ENCODE results near the gene SIT1. TPM values are rescaled to one million over a fixed set of nuclear protein-coding genes. Genes with fewer than 3 reads are reported as not detected.

The SIT1 gene
- total and polyA plus RNA-seq, 10 donors = 24.2 to 82.7 (median 41.1) TPM

DNA sequence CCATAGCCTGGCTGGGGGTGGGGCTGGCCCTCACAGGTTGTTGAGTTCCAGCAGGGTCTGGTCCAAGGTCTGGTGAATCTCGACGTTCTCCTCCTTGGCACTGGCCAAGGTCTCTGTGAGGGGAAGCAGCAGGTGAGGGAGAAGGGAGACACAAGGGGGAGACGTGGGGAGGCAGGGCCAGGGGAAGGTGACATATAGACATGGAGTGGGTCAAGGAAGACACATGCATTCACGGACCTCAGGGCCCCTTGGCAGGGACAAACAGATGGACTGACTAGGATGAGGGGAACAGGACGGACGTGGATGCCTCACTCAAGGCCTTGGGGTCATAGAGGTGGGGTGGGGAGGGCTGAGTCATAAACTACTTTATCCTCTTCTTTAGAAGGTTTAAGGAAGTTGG, 31.3 kb upstream of the SIT1 start:
- no peaks in the 10 kb centered on the region for H3K27me3 ChIP-seq (replicated peaks in 1 of 7)
- 71 to 88% (median 74%) methylated on average over 6 of the region's 6 CpGs for WGBS, 5 donors
- intact Hi-C loops (cut with DNase I; ENCODE audit: low total_unique reads) = no loop called here
- no peaks in the 10 kb centered on the region for H3K9me3 ChIP-seq
- TF ChIP-seq POLR2A (IDR thresholded peaks at IDR 0.05) = no peak
- no peak for TF ChIP-seq POLR2AphosphoS5 (IDR thresholded peaks at IDR 0.05)
- no peak for TF ChIP-seq CTCF (IDR thresholded peaks at IDR 0.05 in 8 of 11, conservative IDR thresholded peaks at IDR 0.05 in 3 of 11)
- DNase-seq = peak; percentile 45
- H3K36me3 ChIP-seq = peaks cover 0 to 39% (median 7%) of the 10 kb centered on the region in 6 donors
- no peak overlapping the region for H3K4me3 ChIP-seq
- H3K27ac ChIP-seq = no peak overlapping the region
- H3K4me1 ChIP-seq = peaks cover 0 to 23% (median 4%) of the 10 kb centered on the region in 6 donors

- peaks cover 0 to 19% (median 4%) of the 10 kb centered on the region in 6 donors for H3K4me1 ChIP-seq
- H3K9me3 ChIP-seq = no peaks in the 10 kb centered on the region
- no peak overlapping the region for H3K4me3 ChIP-seq
- H3K27ac ChIP-seq = no peak overlapping the region
- H3K27me3 ChIP-seq (replicated peaks in 1 of 7) = no peaks in the 10 kb centered on the region
- 52 to 87% (median 78%) methylated on average over 3 of the region's 3 CpGs for WGBS, 5 donors
- intact Hi-C loops (cut with DNase I; ENCODE audit: low total_unique reads) = no loop called here
- TF ChIP-seq CTCF (IDR thresholded peaks at IDR 0.05 in 8 of 11, conservative IDR thresholded peaks at IDR 0.05 in 3 of 11) = no peak
- no peak for TF ChIP-seq POLR2AphosphoS5 (IDR thresholded peaks at IDR 0.05)
- TF ChIP-seq POLR2A (IDR thresholded peaks at IDR 0.05) = no peak
- DNase-seq = peak; percentile 47
- H3K36me3 ChIP-seq = peaks cover 0 to 39% (median 7%) of the 10 kb centered on the region in 6 donors
These were observed 30.7 kb upstream of the SIT1 start for GRCh38 chr9:35681341-35682002.

DNA sequence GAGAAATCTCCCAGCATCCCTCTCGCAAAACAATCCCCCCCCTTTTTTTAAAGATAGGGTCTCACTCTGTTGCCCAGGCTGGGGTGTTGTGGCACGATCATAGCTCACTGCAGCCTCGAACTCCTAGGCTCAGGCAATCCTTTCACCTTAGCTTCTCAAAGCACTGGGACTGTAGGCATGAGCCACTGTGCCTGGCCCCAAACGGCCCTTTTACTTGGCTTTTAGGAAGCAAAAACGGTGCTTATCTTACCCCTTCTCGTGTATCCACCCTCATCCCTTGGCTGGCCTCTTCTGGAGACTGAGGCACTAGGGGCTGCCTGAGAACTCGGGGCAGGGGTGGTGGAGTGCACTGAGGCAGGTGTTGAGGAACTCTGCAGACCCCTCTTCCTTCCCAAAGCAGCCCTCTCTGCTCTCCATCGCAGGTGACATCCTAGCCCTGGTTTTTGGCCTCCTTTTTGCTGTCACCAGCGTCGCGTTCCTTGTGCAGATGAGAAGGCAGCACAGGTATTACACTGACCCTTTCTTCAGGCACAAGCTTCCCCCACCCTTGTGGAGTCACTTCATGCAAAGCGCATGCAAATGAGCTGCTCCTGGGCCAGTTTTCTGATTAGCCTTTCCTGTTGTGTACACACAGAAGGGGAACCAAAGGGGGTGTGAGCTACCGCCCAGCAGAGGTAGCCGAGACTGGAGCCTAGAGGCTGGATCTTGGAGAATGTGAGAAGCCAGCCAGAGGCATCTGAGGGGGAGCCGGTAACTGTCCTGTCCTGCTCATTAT, 29.8 kb upstream of the SIT1 start:
- no peak overlapping the region for H3K4me3 ChIP-seq
- no peak overlapping the region for H3K27ac ChIP-seq
- intact Hi-C loops (cut with DNase I; ENCODE audit: low total_unique reads) = no loop called here
- WGBS, 5 donors = 64 to 78% (median 68%) methylated on average over 15 of the region's 15 CpGs
- DNase-seq = peak; percentile 53
- peak in 1 of 3 donors; percentile 17 for TF ChIP-seq POLR2AphosphoS5 (IDR thresholded peaks at IDR 0.05)
- TF ChIP-seq POLR2A (IDR thresholded peaks at IDR 0.05) = no peak
- peaks cover 0 to 38% (median 7%) of the 10 kb centered on the region in 6 donors for H3K36me3 ChIP-seq
- peaks cover 0 to 10% (median 4%) of the 10 kb centered on the region in 7 donors for H3K27me3 ChIP-seq (replicated peaks in 1 of 7)
- H3K9me3 ChIP-seq = no peaks in the 10 kb centered on the region
- peaks cover 0 to 20% (median 9%) of the 10 kb centered on the region in 6 donors for H3K4me1 ChIP-seq

GRCh38 chr9:35679766-35680330, 29.1 kb upstream of the SIT1 start:
- DNase-seq = peak; percentile 55
- H3K4me1 ChIP-seq = peaks cover 0 to 26% (median 16%) of the 10 kb centered on the region in 6 donors
- no peak overlapping the region for H3K27ac ChIP-seq
- WGBS, 5 donors = 89 to 93% (median 90%) methylated on average over 8 of the region's 8 CpGs
- TF ChIP-seq CTCF (IDR thresholded peaks at IDR 0.05 in 8 of 11, conservative IDR thresholded peaks at IDR 0.05 in 3 of 11) (no peak), POLR2A (IDR thresholded peaks at IDR 0.05) (no peak), POLR2AphosphoS5 (IDR thresholded peaks at IDR 0.05) (no peak)
- peaks cover 0 to 16% (median 4%) of the 10 kb centered on the region in 7 donors for H3K27me3 ChIP-seq (replicated peaks in 1 of 7)
- intact Hi-C loops (cut with DNase I; ENCODE audit: low total_unique reads) = no loop called here
- H3K36me3 ChIP-seq = peaks cover 0 to 31% (median 5%) of the 10 kb centered on the region in 6 donors
- no peak overlapping the region for H3K4me3 ChIP-seq
- no peaks in the 10 kb centered on the region for H3K9me3 ChIP-seq

Measured in spleen (tissue), 11 donors.